ENCODE data around the gene GPATCH8. TPM values are rescaled to one million over a fixed set of nuclear protein-coding genes. Genes with fewer than 3 reads are reported as not detected.
A peak's percentile ranks its signal among the peaks of the same experiment; 100 is the strongest.

GPATCH8 gene
- total RNA-seq, 1 donor from 2014 or later, result 44.1 TPM

DNA sequence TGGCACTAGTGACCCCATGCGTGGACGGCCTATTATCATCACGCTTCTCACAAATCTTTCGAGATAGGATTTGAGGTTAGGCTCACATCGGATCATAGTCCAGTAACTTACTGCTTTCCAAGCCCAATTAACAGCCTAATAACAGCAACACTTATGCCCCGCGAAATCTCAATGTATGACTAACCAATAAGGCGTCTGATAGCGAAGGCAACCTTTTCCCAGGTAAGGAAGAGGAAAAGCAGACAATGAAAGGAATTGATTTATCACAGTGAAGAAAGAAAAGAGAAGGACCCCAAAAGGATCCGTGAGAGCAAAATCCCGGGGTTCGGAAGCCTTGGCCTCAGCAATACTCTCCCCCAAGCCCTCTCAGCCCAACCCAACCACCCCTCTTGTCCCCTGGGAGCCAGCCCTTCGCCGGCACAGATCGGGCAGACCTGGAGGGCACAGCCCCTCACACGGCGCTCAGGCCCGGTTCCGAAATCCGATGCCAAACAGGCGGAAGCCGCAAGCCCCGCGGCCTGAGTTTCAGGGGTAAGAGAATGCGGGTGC lies 534 bp downstream of the GPATCH8 start:
- H3K4me3 Mint-ChIP-seq, result peak overlapping the region; percentile 96
- peaks cover 7% of the 10 kb centered on the region for H3K36me3 Mint-ChIP-seq
- peak overlapping the region; percentile 66 for H2AFZ ChIP-seq (replicated peaks)
- H3K27me3 ChIP-seq, result peaks cover 8% of the 10 kb centered on the region
- no peaks in the 10 kb centered on the region for H3K36me3 ChIP-seq
- TF ChIP-seq EZH2phosphoT487 (IDR thresholded peaks at IDR 0.05) (no peak), EZH2 (IDR thresholded peaks at IDR 0.05) (no peak)
- TF ChIP-seq, protein P1, sequence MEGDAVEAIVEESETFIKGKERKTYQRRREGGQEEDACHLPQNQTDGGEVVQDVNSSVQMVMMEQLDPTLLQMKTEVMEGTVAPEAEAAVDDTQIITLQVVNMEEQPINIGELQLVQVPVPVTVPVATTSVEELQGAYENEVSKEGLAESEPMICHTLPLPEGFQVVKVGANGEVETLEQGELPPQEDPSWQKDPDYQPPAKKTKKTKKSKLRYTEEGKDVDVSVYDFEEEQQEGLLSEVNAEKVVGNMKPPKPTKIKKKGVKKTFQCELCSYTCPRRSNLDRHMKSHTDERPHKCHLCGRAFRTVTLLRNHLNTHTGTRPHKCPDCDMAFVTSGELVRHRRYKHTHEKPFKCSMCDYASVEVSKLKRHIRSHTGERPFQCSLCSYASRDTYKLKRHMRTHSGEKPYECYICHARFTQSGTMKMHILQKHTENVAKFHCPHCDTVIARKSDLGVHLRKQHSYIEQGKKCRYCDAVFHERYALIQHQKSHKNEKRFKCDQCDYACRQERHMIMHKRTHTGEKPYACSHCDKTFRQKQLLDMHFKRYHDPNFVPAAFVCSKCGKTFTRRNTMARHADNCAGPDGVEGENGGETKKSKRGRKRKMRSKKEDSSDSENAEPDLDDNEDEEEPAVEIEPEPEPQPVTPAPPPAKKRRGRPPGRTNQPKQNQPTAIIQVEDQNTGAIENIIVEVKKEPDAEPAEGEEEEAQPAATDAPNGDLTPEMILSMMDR (IDR thresholded peaks at IDR 0.05), result no peak
- H3K9me3 ChIP-seq (ENCODE audit: low read depth), result no peaks in the 10 kb centered on the region
- peak overlapping the region; percentile 93 for H3K4me2 ChIP-seq
- H3K4me3 ChIP-seq, result peak overlapping the region; percentile 70
- H3K27me3 Mint-ChIP-seq (ENCODE audit: insufficient read depth, low read depth), result peaks cover 5% of the 10 kb centered on the region
- peaks cover 48% of the 10 kb centered on the region for H4K20me1 ChIP-seq (ENCODE audit: low read depth)
- H3K27ac ChIP-seq, result peak overlapping the region; percentile 96
- peaks cover 21% of the 10 kb centered on the region for H3K4me1 Mint-ChIP-seq
- no peaks in the 10 kb centered on the region for H3K9me3 Mint-ChIP-seq
- peak overlapping the region; percentile 95 for H3K27ac Mint-ChIP-seq
- peaks cover 17% of the 10 kb centered on the region for H3F3A ChIP-seq (ENCODE audit: low read depth)
- peak overlapping the region; percentile 89 for H3K9ac ChIP-seq
- peaks cover 55% of the 10 kb centered on the region for H3K79me2 ChIP-seq (ENCODE audit: low read depth)
- peak; percentile 16 for DNase-seq (ENCODE audit: low spot score)
- peaks cover 23% of the 10 kb centered on the region for H3K4me1 ChIP-seq

DNA sequence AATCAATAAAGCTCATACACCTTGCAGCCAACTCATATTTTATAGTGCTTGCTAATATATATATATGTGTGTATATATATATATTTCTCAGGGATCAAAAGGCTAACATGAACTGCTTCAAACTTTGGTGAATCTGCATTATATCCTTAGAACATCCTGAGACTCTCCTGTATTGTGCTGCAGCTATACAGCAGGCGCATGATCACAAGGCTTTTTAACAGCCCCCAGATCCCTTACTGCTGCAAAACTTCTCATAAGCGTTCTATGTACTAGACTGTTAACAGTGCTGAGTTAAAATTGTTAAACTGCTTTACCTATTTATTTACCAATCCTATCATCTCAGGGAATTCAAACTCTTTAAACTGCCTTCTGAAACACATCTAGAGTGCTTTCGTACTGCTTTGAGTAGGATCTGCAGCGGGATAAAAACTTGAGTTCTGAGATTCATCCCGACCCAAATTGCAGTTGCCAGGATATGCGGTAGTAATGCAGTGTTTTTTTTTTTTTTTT lies 1.3 kb downstream of the GPATCH8 start:
- Mint-ChIP-seq H3K4me1 (peaks cover 21% of the 10 kb centered on the region), H3K36me3 (peaks cover 9% of the 10 kb centered on the region), H3K9me3 (no peaks in the 10 kb centered on the region), H3K4me3 (peak overlapping the region; percentile 96), H3K27ac (peak overlapping the region; percentile 95), H3K27me3 (ENCODE audit: insufficient read depth, low read depth) (peaks cover 5% of the 10 kb centered on the region)
- peak; percentile 20 for DNase-seq (ENCODE audit: low spot score)
- Histone ChIP-seq H3K4me2 (peak overlapping the region; percentile 93), H3K4me3 (peak overlapping the region; percentile 70), H3K79me2 (ENCODE audit: low read depth) (peaks cover 62% of the 10 kb centered on the region), H3K4me1 (peaks cover 23% of the 10 kb centered on the region), H3K27me3 (peaks cover 8% of the 10 kb centered on the region), H4K20me1 (ENCODE audit: low read depth) (peaks cover 55% of the 10 kb centered on the region), H3K9me3 (ENCODE audit: low read depth) (no peaks in the 10 kb centered on the region), H2AFZ (replicated peaks) (no peak overlapping the region), H3F3A (ENCODE audit: low read depth) (peaks cover 17% of the 10 kb centered on the region), H3K27ac (no peak overlapping the region), H3K36me3 (no peaks in the 10 kb centered on the region), H3K9ac (peak overlapping the region; percentile 89)
- TF ChIP-seq EZH2phosphoT487 (IDR thresholded peaks at IDR 0.05), result no peak
- TF ChIP-seq, protein P1 (IDR thresholded peaks at IDR 0.05), result no peak
- no peak for TF ChIP-seq EZH2 (IDR thresholded peaks at IDR 0.05)

DNA sequence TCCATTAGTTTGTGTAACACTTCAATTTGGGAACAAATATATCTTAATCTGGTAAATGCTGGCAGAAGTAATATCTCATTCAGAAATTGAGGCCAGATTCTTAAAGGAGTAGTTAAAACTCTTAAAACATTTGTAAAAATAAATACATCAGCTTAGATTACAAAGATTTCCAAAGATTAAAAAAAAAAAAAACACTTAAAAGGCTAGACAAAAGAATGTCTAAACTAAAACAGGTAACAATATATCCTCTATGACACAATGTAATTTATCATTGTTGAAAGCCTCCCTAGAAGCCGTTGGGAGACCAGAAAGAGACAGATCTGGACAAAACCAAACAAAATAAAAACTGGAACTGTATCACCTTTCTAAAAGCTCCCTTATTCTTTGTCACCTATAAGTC lies 3.5 kb downstream of the GPATCH8 start:
- peaks cover 7% of the 10 kb centered on the region for H3K27me3 Mint-ChIP-seq (ENCODE audit: insufficient read depth, low read depth)
- TF ChIP-seq EZH2phosphoT487 (IDR thresholded peaks at IDR 0.05) (no peak), EZH2 (IDR thresholded peaks at IDR 0.05) (no peak)
- TF ChIP-seq, protein P1 (IDR thresholded peaks at IDR 0.05), result no peak
- Histone ChIP-seq H3K36me3 (no peaks in the 10 kb centered on the region), H3K4me2 (peak overlapping the region; percentile 93), H3K27ac (no peak overlapping the region), H3K9ac (no peak overlapping the region), H3K79me2 (ENCODE audit: low read depth) (peaks cover 84% of the 10 kb centered on the region), H4K20me1 (ENCODE audit: low read depth) (peaks cover 77% of the 10 kb centered on the region), H3K4me3 (peak overlapping the region; percentile 70), H2AFZ (replicated peaks) (no peak overlapping the region), H3F3A (ENCODE audit: low read depth) (peaks cover 17% of the 10 kb centered on the region), H3K27me3 (no peaks in the 10 kb centered on the region), H3K4me1 (peaks cover 23% of the 10 kb centered on the region), H3K9me3 (ENCODE audit: low read depth) (no peaks in the 10 kb centered on the region)
- DNase-seq (ENCODE audit: low spot score), result no peak
- H3K4me3 Mint-ChIP-seq, result no peak overlapping the region
- H3K4me1 Mint-ChIP-seq, result peaks cover 21% of the 10 kb centered on the region
- H3K36me3 Mint-ChIP-seq, result peaks cover 24% of the 10 kb centered on the region
- H3K9me3 Mint-ChIP-seq, result peaks cover 7% of the 10 kb centered on the region
- H3K27ac Mint-ChIP-seq, result no peak overlapping the region

All from neural progenitor cell (in vitro differentiated cells).